Neural progenitor cell (in vitro differentiated cells): ENCODE results near the gene C1GALT1C1L. TPM values are rescaled to one million over a fixed set of nuclear protein-coding genes. Genes with fewer than 3 reads are reported as not detected.

Experiments
- DNase-seq: peaks from one replicate; pipeline ENCODE4 v3.0.0-alpha.2; 2016; ENCODE audit warnings: low spot score
- H2AFZ ChIP-seq: fragments of 200-600 bp; sonication (generic); replicated peaks from 2 replicates; pipeline ENCODE4 v1.6.1; 2016; ENCODE audit warnings: antibody characterized with exemption
- H3F3A ChIP-seq: fragments of 200-600 bp; sonication (generic); 2 replicates; pipeline ENCODE4 v1.6.1; 2016; ENCODE audit warnings: antibody characterized with exemption, low read depth
- H3K27ac ChIP-seq: fragments of 200-600 bp; sonication (generic); 2 replicates; pipeline ENCODE4 v1.5.1; 2016; ENCODE audit warnings: mild to moderate bottlenecking
- H3K27me3 ChIP-seq: fragments of 200-600 bp; sonication (generic); 2 replicates; pipeline ENCODE4 v1.6.1; 2016; ENCODE audit warnings: mild to moderate bottlenecking, moderate library complexity
- H3K36me3 ChIP-seq: fragments of 200-600 bp; sonication (generic); 2 replicates; pipeline ENCODE4 v1.5.1; 2016
- H3K4me1 ChIP-seq: fragments of 200-600 bp; sonication (generic); 2 replicates; pipeline ENCODE4 v1.6.1; 2016; ENCODE audit warnings: mixed run types
- H3K4me2 ChIP-seq: fragments of 200-600 bp; sonication (generic); 2 replicates; pipeline ENCODE4 v1.6.1; 2016
- H3K4me3 ChIP-seq: fragments of 200-600 bp; sonication (generic); 2 replicates; pipeline ENCODE4 v1.5.1; 2016
- H3K79me2 ChIP-seq: fragments of 200-600 bp; sonication (generic); 2 replicates; pipeline ENCODE4 v1.6.1; 2016; ENCODE audit warnings: low read depth
- H3K9ac ChIP-seq: fragments of 200-600 bp; sonication (generic); 2 replicates; pipeline ENCODE4 v1.6.1; 2016
- H3K9me3 ChIP-seq: fragments of 200-600 bp; sonication (generic); 2 replicates; pipeline ENCODE4 v1.5.1; 2016; ENCODE audit warnings: low read depth
- H4K20me1 ChIP-seq: fragments of 200-600 bp; sonication (generic); 2 replicates; pipeline ENCODE4 v1.6.1; 2016; ENCODE audit warnings: low read depth
- H3K27ac Mint-ChIP-seq: 3 replicates; pipeline ENCODE4 v1.8.0; 2021; ENCODE audit warnings: mixed read lengths
- H3K27me3 Mint-ChIP-seq: 2 replicates; pipeline ENCODE4 v1.8.0; 2022; ENCODE audit warnings: low read depth, mild to moderate bottlenecking, inconsistent platforms, moderate library complexity, mixed read lengths; ENCODE audit not compliant: insufficient read depth
- H3K36me3 Mint-ChIP-seq: 3 replicates; pipeline ENCODE4 v1.8.0; 2021; ENCODE audit warnings: mixed read lengths
- H3K4me1 Mint-ChIP-seq: 3 replicates; pipeline ENCODE4 v1.8.0; 2021; ENCODE audit warnings: mixed read lengths
- H3K4me3 Mint-ChIP-seq: 3 replicates; pipeline ENCODE4 v1.8.0; 2021; ENCODE audit warnings: mild to moderate bottlenecking, moderate library complexity, mixed read lengths
- H3K9me3 Mint-ChIP-seq: 3 replicates; pipeline ENCODE4 v1.8.0; 2020; ENCODE audit warnings: mixed read lengths
- CTCF ChIP-seq: fragments of 200-600 bp; sonication (generic); IDR thresholded peaks from 2 replicates; pipeline ENCODE4 v1.5.1; 2017; ENCODE audit warnings: antibody characterized with exemption, mild to moderate bottlenecking
- EZH2 ChIP-seq: fragments of 200-600 bp; sonication (generic); IDR thresholded peaks from 2 replicates; pipeline ENCODE4 v1.6.1; 2017; ENCODE audit warnings: antibody characterized with exemption, mild to moderate bottlenecking, moderate library complexity
- EZH2phosphoT487 ChIP-seq: fragments of 200-600 bp; sonication (generic); IDR thresholded peaks from 2 replicates; pipeline ENCODE4 v1.6.1; 2017; ENCODE audit warnings: antibody characterized with exemption
- total RNA-seq: library from RNA; depleted of rRNA; stranded (reverse); fragments of >200 nt; gene quantifications from 2 replicates; pipeline ENCODE4 v1.2.3, GENCODE V29; 2015; ENCODE audit warnings: low replicate concordance

Gene C1GALT1C1L
- total RNA-seq: 0.12 TPM in 1 of 2 replicates, not detected in the other

GRCh38 chr2:43676322-43677050 lies at the start of gene C1GALT1C1L:
TSS of gene C1GALT1C1L (minus strand) at chr2:43676429. CDS start at chr2:43676322, 107 bp downstream.
- H4K20me1 ChIP-seq: no peaks in the 10 kb centered on the region
- H3K27me3 Mint-ChIP-seq: no peaks in the 10 kb centered on the region

GRCh38 chr2:43725711-43726246 lies 49.5 kb upstream of the C1GALT1C1L start:
- Histone ChIP-seq H3K27ac (no peak overlapping the region), H3K27me3 (no peaks in the 10 kb centered on the region), H3K4me3 (no peak overlapping the region), H3K9ac (no peak overlapping the region), H2AFZ (peak overlapping the region; percentile 82), H3K4me2 (peak overlapping the region; percentile 21), H3F3A (no peaks in the 10 kb centered on the region), H3K4me1 (peaks cover 6% of the 10 kb centered on the region), H4K20me1 (no peaks in the 10 kb centered on the region), H3K36me3 (no peaks in the 10 kb centered on the region), H3K9me3 (no peaks in the 10 kb centered on the region), H3K79me2 (no peaks in the 10 kb centered on the region)
- Mint-ChIP-seq H3K36me3 (no peaks in the 10 kb centered on the region), H3K9me3 (peaks cover 2% of the 10 kb centered on the region), H3K27me3 (peaks cover 2% of the 10 kb centered on the region), H3K4me1 (peaks cover 5% of the 10 kb centered on the region), H3K4me3 (no peak overlapping the region), H3K27ac (no peak overlapping the region)
- DNase-seq: no peak
- TF ChIP-seq EZH2phosphoT487 (no peak), CTCF (no peak), EZH2 (no peak)

More at GRCh38 chr2:43676322-43677050, at the start of gene C1GALT1C1L:
- no peaks in the 10 kb centered on the region for H3K27me3 ChIP-seq
- no peaks in the 10 kb centered on the region for H3K36me3 ChIP-seq
- Mint-ChIP-seq H3K4me3 (no peak within 1 kb of the TSS), H3K27ac (no peak within 1 kb of the TSS), H3K4me1 (peaks cover 3% of the 10 kb centered on the region), H3K36me3 (peaks cover 1% of the 10 kb centered on the region), H3K9me3 (peaks cover 10% of the 10 kb centered on the region)
- no peak for TF ChIP-seq EZH2
- no peak for TF ChIP-seq CTCF
- TF ChIP-seq EZH2phosphoT487: no peak
- H3K27ac ChIP-seq: no peak within 1 kb of the TSS
- no peaks in the 10 kb centered on the region for H3F3A ChIP-seq
- no peaks in the 10 kb centered on the region for H3K79me2 ChIP-seq
- H3K9me3 ChIP-seq: no peaks in the 10 kb centered on the region
- no peak for DNase-seq
- H3K9ac ChIP-seq: no peak within 1 kb of the TSS
- H3K4me1 ChIP-seq: no peaks in the 10 kb centered on the region
- no peak within 1 kb of the TSS for H3K4me2 ChIP-seq
- no peak within 1 kb of the TSS for H3K4me3 ChIP-seq
- no peak within 1 kb of the TSS for H2AFZ ChIP-seq

- Histone ChIP-seq H3K79me2 (no peaks in the 10 kb centered on the region), H3K27me3 (no peaks in the 10 kb centered on the region), H3K36me3 (no peaks in the 10 kb centered on the region), H3K4me3 (no peak overlapping the region), H2AFZ (peak overlapping the region; percentile 82), H3K9me3 (no peaks in the 10 kb centered on the region), H3F3A (no peaks in the 10 kb centered on the region), H3K4me1 (peaks cover 6% of the 10 kb centered on the region), H3K9ac (no peak overlapping the region), H3K27ac (no peak overlapping the region), H4K20me1 (no peaks in the 10 kb centered on the region), H3K4me2 (peak overlapping the region; percentile 21)
- Mint-ChIP-seq H3K36me3 (no peaks in the 10 kb centered on the region), H3K4me1 (peaks cover 5% of the 10 kb centered on the region), H3K4me3 (no peak overlapping the region), H3K27me3 (peaks cover 2% of the 10 kb centered on the region), H3K9me3 (peaks cover 2% of the 10 kb centered on the region), H3K27ac (no peak overlapping the region)
- TF ChIP-seq CTCF (no peak), EZH2phosphoT487 (no peak), EZH2 (no peak)
- no peak for DNase-seq
Observed at GRCh38 chr2:43724728-43725526, 48.7 kb upstream of the C1GALT1C1L start.
